Natural killer cell (primary cell): ENCODE data around the gene BTBD18. TPM values are rescaled to one million over a fixed set of nuclear protein-coding genes. Genes with fewer than 3 reads are reported as not detected.
"Not testable (repeated sequence)": the region's sequence is repeated elsewhere in the genome, so short reads cannot be mapped to it uniquely, and the experiment has no call there.

Source experiments
- ATAC-seq, 3 donors: fragments of 150-1000 bp in 2 of 3; fragments of 200-7000 bp in 1 of 3; cut with Tn5 transposase; 1 replicate in 1 of 3; 2 replicates in 2 of 3; pipeline ENCODE4 v1.10.0; 2021; ENCODE audit warnings: mild to moderate bottlenecking in 2 of 3, moderate library complexity in 2 of 3
- DNase-seq, 2 donors: peaks; one replicate each; pipeline versions ENCODE4 v3.0.0 to v3.0.0-alpha.2; 2013 to 2021; ENCODE audit warnings: mixed read lengths in 1 of 2
- H3K27ac ChIP-seq: one replicate; pipeline ENCODE4 v1.5.1; 2013; ENCODE audit warnings: mild to moderate bottlenecking, low read length
- H3K27me3 ChIP-seq: one replicate; pipeline ENCODE4 v1.6.1; 2013; ENCODE audit warnings: low read length; ENCODE audit not compliant: control insufficient read depth, insufficient read depth
- H3K36me3 ChIP-seq: one replicate; pipeline ENCODE4 v1.6.1; 2013; ENCODE audit warnings: low read length; ENCODE audit not compliant: control insufficient read depth, insufficient read depth
- H3K4me1 ChIP-seq: one replicate; pipeline ENCODE4 v1.6.1; 2013; ENCODE audit warnings: low read length; ENCODE audit not compliant: control insufficient read depth, insufficient read depth
- H3K4me3 ChIP-seq: one replicate; pipeline ENCODE4 v1.5.1; 2013; ENCODE audit warnings: low read length
- H3K9me3 ChIP-seq: one replicate; pipeline ENCODE4 v1.6.1; 2013; ENCODE audit warnings: low read length; ENCODE audit not compliant: control insufficient read depth, insufficient read depth
- H3K27ac Mint-ChIP-seq, 2 donors: one replicate each; pipeline ENCODE4 v1.8.0; 2022; ENCODE audit warnings: mild to moderate bottlenecking in 2 of 2, mixed read lengths in 2 of 2, moderate library complexity in 1 of 2
- H3K27me3 Mint-ChIP-seq, 2 donors: one replicate each; pipeline ENCODE4 v1.8.0; 2022; ENCODE audit warnings: low read depth in 2 of 2, mixed read lengths in 2 of 2
- H3K36me3 Mint-ChIP-seq: one replicate; pipeline ENCODE4 v1.8.0; 2022; ENCODE audit warnings: mixed read lengths
- H3K4me1 Mint-ChIP-seq, 2 donors: one replicate each; pipeline ENCODE4 v1.8.0; 2022; ENCODE audit warnings: mixed read lengths in 2 of 2
- H3K4me3 Mint-ChIP-seq: one replicate; pipeline ENCODE4 v1.8.0; 2022; ENCODE audit warnings: mild to moderate bottlenecking, moderate library complexity, mixed read lengths
- H3K9me3 Mint-ChIP-seq, 2 donors: one replicate each; pipeline ENCODE4 v1.8.0; 2022; ENCODE audit warnings: mixed read lengths in 2 of 2
- WGBS: methylation state at CpG from one replicate; pipeline ENCODE4 v1.1.7; 2013; ENCODE audit warnings: missing lambda C conversion rate; ENCODE audit not compliant: insufficient coverage; 5-methylcytosine and 5-hydroxymethylcytosine counted together
- intact Hi-C: fragments of 100-400 bp; cut with micrococcal nuclease; formaldehyde crosslinking; loops from one replicate; pipeline ENCODE4 v1.14.2; 2022
- total RNA-seq, 4 donors: library from RNA; stranded (reverse); fragments of 120-200 nt in 1 of 4; gene quantifications; one replicate each; pipeline versions ENCODE4 v1.2.3 to v1.2.4, GENCODE V29; 2013 to 2022
- TF ChIP-seq, protein P1 (sequence below): fragments of 200-600 bp; IDR thresholded peaks from one replicate; pipeline ENCODE4 v1.8.0; 2022; ENCODE audit warnings: antibody characterized with exemption

The BTBD18 gene
- total RNA-seq, 3 donors from 2014 or later (not counting 1 experiment from before 2014, with no cell fraction given), result not detected

DNA sequence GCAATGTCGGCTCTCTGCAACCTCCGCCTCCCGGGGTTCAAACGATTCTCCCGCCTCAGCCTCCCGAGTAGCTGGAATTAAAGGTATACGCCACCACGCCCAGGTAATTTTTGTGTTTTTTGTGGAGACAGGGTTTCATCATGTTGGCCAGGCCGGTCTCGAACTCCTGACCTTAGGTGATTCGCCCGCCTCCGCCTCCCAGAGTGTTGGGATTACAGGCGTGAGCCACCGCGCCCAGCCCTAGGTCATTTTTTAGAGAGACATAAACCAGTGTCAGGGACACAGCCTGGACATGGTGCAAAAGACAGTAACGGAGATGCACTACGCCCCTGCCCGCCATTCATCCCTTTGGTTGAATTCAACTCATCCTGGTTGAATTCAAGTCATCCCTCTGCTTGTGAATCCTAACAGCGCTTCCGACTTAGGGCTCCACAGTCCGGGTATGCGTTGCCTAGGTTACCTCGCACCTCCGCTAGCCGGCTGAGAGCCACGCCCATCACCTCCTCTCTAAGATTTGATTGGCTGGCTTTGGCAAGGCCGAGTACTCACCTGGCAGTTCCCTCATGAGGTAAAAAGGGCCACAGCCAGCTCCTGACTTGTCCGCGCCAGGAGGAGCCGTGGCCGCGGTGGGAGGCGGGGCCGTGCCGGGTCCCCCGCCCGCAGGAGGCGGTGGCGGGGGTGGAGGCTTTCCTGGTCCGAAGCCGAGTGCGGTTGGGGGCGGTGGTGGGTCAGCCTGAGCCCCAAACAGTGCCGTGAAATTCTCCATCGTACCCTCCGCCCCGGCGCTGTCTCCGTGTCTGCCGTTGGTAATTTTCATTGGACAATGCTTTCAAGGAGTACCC, 40.0 kb downstream of the BTBD18 start, which contains the start of gene MED19:
TSS of gene MED19 (minus strand) at position 802 of the 842 bp plus-strand sequence. CDS start at position 766, 36 bp downstream.
- H3K36me3 ChIP-seq, result no peaks in the 10 kb centered on the region
- H3K4me3 Mint-ChIP-seq, result peak within 1 kb of the TSS; percentile 96
- no peaks in the 10 kb centered on the region for H3K9me3 Mint-ChIP-seq
- H3K27me3 Mint-ChIP-seq, result no peaks in the 10 kb centered on the region
- peaks cover 36 to 41% of the 10 kb centered on the region in 2 donors for H3K4me1 Mint-ChIP-seq
- H3K9me3 ChIP-seq, result no peaks in the 10 kb centered on the region
- TF ChIP-seq, protein P1, sequence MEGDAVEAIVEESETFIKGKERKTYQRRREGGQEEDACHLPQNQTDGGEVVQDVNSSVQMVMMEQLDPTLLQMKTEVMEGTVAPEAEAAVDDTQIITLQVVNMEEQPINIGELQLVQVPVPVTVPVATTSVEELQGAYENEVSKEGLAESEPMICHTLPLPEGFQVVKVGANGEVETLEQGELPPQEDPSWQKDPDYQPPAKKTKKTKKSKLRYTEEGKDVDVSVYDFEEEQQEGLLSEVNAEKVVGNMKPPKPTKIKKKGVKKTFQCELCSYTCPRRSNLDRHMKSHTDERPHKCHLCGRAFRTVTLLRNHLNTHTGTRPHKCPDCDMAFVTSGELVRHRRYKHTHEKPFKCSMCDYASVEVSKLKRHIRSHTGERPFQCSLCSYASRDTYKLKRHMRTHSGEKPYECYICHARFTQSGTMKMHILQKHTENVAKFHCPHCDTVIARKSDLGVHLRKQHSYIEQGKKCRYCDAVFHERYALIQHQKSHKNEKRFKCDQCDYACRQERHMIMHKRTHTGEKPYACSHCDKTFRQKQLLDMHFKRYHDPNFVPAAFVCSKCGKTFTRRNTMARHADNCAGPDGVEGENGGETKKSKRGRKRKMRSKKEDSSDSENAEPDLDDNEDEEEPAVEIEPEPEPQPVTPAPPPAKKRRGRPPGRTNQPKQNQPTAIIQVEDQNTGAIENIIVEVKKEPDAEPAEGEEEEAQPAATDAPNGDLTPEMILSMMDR, result no peak
- ATAC-seq, result peak; percentile 32 to 53 (median 43)
- 13% methylated on average over 51 of the region's 51 CpGs for WGBS
- H3K36me3 Mint-ChIP-seq, result no peaks in the 10 kb centered on the region
- no peaks in the 10 kb centered on the region for H3K27me3 ChIP-seq
- intact Hi-C loops, result loop anchor here (1.0 to 2.0 kb wide), 7 partner anchors 30 to 867 kb away; partner anchors contain the start of genes CLP1, SELENOH, TIMM10 and ZFP91
- H3K27ac ChIP-seq, result peak within 1 kb of the TSS; percentile 73
- H3K4me3 ChIP-seq, result peak within 1 kb of the TSS; percentile 72
- H3K27ac Mint-ChIP-seq, result peak within 1 kb of the TSS; percentile 93 to 94
- peak; percentile 70 to 89 for DNase-seq
- H3K4me1 ChIP-seq, result peaks cover 19% of the 10 kb centered on the region

DNA sequence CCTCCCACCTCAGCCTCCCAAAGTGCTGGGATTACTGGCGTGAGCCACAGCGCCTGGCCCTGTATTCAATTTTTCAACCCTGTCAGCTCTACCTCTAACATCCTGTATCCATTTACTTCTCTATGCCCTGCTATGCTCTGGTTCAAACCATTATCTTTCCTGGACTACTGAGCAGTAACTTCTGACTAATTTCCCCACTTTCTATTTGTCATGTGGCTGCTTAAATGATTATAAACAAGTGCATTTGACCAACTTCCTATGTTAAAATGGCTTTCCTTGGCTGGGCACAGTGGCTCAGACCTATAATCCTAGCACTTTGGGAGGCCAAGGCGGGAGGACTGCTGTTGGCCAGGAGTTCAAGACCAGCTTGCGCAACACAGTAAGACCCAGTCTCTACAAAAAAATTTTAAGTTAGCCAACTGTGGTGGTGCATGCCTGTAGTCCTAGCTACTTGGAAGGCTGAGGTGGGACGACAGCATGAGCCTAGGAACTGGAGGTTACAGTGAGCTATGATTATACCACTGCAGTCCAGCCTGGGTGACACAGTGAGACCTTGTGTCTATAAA, 41.7 kb downstream of the BTBD18 start:
- Mint-ChIP-seq H3K4me1 (peaks cover 36 to 41% of the 10 kb centered on the region in 2 donors), H3K27ac (peak overlapping the region in 1 of 2 donors; percentile 2), H3K9me3 (no peaks in the 10 kb centered on the region), H3K36me3 (no peaks in the 10 kb centered on the region), H3K27me3 (no peaks in the 10 kb centered on the region), H3K4me3 (no peak overlapping the region)
- H3K36me3 ChIP-seq, result peaks cover 3% of the 10 kb centered on the region
- 95% methylated on average over 5 of the region's 5 CpGs for WGBS
- intact Hi-C loops, result loop anchor here (2.0 kb wide), 1 partner anchor 91 kb away; no protein-coding TSS in a partner anchor
- no peaks in the 10 kb centered on the region for H3K27me3 ChIP-seq
- no peak overlapping the region for H3K27ac ChIP-seq
- H3K4me3 ChIP-seq, result no peak overlapping the region
- TF ChIP-seq, protein P1, result no peak
- ATAC-seq (no peak), DNase-seq (no peak)
- H3K9me3 ChIP-seq, result no peaks in the 10 kb centered on the region
- H3K4me1 ChIP-seq, result peaks cover 19% of the 10 kb centered on the region

DNA sequence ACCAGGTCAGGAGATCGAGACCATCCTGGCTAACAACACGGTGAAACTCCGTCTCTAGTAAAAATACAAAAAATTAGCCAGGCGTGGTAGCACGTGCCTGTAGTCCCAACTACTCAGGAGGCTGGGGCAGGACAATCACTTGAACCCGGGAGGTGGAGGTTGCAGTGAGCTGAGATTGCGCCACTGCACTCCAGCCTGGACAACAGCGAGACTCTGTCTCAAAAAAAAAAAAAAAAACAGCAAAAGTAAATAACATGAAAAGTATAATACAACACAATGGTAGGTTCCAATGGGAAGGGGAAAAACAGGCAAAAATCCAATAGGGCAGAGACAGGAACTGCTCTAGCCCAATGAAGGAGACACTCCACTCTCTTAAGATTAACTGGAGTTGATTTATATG, 46.2 kb downstream of the BTBD18 start:
- intact Hi-C loops, H3K4me1 Mint-ChIP-seq, H3K4me1 ChIP-seq, ATAC-seq, H3K27me3 ChIP-seq, H3K27me3 Mint-ChIP-seq, DNase-seq, H3K36me3 Mint-ChIP-seq, H3K4me3 Mint-ChIP-seq, H3K27ac Mint-ChIP-seq, H3K4me3 ChIP-seq, H3K9me3 Mint-ChIP-seq, H3K9me3 ChIP-seq, H3K27ac ChIP-seq: not testable (repeated sequence)
- 97% methylated on average over 6 of the region's 8 CpGs for WGBS
- H3K36me3 ChIP-seq, result peaks cover 29% of the 10 kb centered on the region

DNA sequence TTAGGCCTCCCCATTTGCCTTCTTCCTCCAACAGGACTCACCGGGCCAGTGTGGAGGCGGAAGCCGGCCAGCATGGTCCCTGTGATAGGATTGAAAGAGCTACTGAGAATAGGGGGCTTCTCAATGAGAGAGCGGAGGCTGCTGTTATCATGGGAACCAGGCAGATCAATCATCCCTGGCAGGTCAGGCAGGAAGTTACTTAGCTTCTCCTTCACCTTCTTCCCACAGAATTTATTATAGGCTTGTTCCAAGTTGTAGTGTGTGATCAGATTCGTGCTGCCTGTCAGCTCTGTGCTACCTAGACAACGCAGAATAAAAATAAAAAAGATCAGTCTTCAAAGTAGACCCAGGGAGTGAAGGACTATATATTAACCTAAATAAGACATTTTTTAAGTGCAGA, 46.7 kb downstream of the BTBD18 start:
- Mint-ChIP-seq H3K4me1 (peaks cover 0 to 6% of the 10 kb centered on the region in 2 donors), H3K27ac (peak overlapping the region in 1 of 2 donors; percentile 6), H3K27me3 (no peaks in the 10 kb centered on the region), H3K4me3 (no peak overlapping the region), H3K36me3 (no peaks in the 10 kb centered on the region), H3K9me3 (no peaks in the 10 kb centered on the region)
- Histone ChIP-seq H3K27ac (no peak overlapping the region), H3K4me3 (no peak overlapping the region), H3K27me3 (no peaks in the 10 kb centered on the region), H3K4me1 (no peaks in the 10 kb centered on the region), H3K36me3 (peaks cover 31% of the 10 kb centered on the region), H3K9me3 (no peaks in the 10 kb centered on the region)
- TF ChIP-seq, protein P1, result no peak
- ATAC-seq (no peak), DNase-seq (no peak)
- intact Hi-C loops, result no loop called here
- 100% methylated on average over 2 of the region's 6 CpGs for WGBS
